Caco-2 (cell line): Measurements from ENCODE around the gene AP1AR. TPM values are rescaled to one million over a fixed set of nuclear protein-coding genes. Genes with fewer than 3 reads are reported as not detected.

Experiments used
- BruUV-seq: library from RNA; stranded (reverse); fragments of 400-500 nt; replicated peaks from 2 replicates; lab custom pipeline; 2021; lab: Mats Ljungman, UMichigan
- CTCF ChIA-PET: fragments of 300-600 bp; sonication (Branson Sonifier 250); formaldehyde crosslinking; loops from one replicate; lab custom pipeline; 2022; ENCODE audit warnings: antibody characterized with exemption; lab: Charles Lee
- POLR2A ChIA-PET: fragments of 300-600 bp; sonication (Branson Sonifier 250); formaldehyde crosslinking; loops from one replicate; lab custom pipeline; 2022; ENCODE audit warnings: antibody characterized with exemption; lab: Charles Lee
- DNase-seq, 2 experiments: peaks; one replicate each; pipeline versions ENCODE4 v3.0.0 to v3.0.0-alpha.2; 2020 to 2022
- H3K27me3 ChIP-seq: replicated peaks from 2 replicates; pipeline ENCODE4 v1.6.0; 2011; ENCODE audit warnings: low read length; ENCODE audit not compliant: control insufficient read depth, insufficient read depth
- H3K36me3 ChIP-seq: 2 replicates; pipeline ENCODE4 v1.5.1; 2011; ENCODE audit warnings: low read length; ENCODE audit not compliant: control insufficient read depth, insufficient read depth
- H3K4me1 ChIP-seq: fragments of 250-450 bp; sonication (Bioruptor Pico); 2 replicates; pipeline ENCODE4 v1.5.1; 2020; ENCODE audit warnings: mild to moderate bottlenecking
- H3K4me3 ChIP-seq: 2 replicates; pipeline ENCODE4 v1.5.1; 2011; ENCODE audit warnings: low read depth, mild to moderate bottlenecking, control low read depth, low read length
- H3K9me3 ChIP-seq: fragments of 250-450 bp; sonication (Bioruptor Pico); 2 replicates; pipeline ENCODE4 v1.5.1; 2020; ENCODE audit warnings: mild to moderate bottlenecking, moderate library complexity
- H3K27ac Mint-ChIP-seq: one replicate; pipeline ENCODE4 v1.8.0; 2022; ENCODE audit warnings: mixed read lengths; ENCODE audit not compliant: unreplicated experiment
- H3K27me3 Mint-ChIP-seq: one replicate; pipeline ENCODE4 v1.8.0; 2022; ENCODE audit warnings: mixed read lengths; ENCODE audit not compliant: insufficient read depth, unreplicated experiment
- H3K36me3 Mint-ChIP-seq: one replicate; pipeline ENCODE4 v1.8.0; 2022; ENCODE audit warnings: mild to moderate bottlenecking, mixed read lengths; ENCODE audit not compliant: insufficient read depth, unreplicated experiment
- H3K4me1 Mint-ChIP-seq: one replicate; pipeline ENCODE4 v1.8.0; 2022; ENCODE audit warnings: low read depth, mixed read lengths; ENCODE audit not compliant: unreplicated experiment
- H3K4me3 Mint-ChIP-seq: one replicate; pipeline ENCODE4 v1.8.0; 2022; ENCODE audit warnings: mild to moderate bottlenecking, moderate library complexity, mixed read lengths; ENCODE audit not compliant: unreplicated experiment
- H3K9me3 Mint-ChIP-seq: one replicate; pipeline ENCODE4 v1.8.0; 2022; ENCODE audit warnings: mixed read lengths; ENCODE audit not compliant: unreplicated experiment
- CTCF ChIP-seq, 2 experiments: fragments of 200-600 bp in 1 of 2; IDR thresholded peaks; 1 replicate in 1 of 2; 2 replicates in 1 of 2; pipeline versions ENCODE4 v1.5.1 to v1.8.0; 2011 to 2022; ENCODE audit warnings: antibody characterized with exemption in 1 of 2, control low read depth in 1 of 2, inconsistent platforms in 1 of 2, low read depth in 1 of 2, low read length in 1 of 2, mild to moderate bottlenecking in 1 of 2, moderate library complexity in 1 of 2; ENCODE audit not compliant: insufficient read depth in 1 of 2, severe bottlenecking in 1 of 2, unreplicated experiment in 1 of 2
- intact Hi-C: fragments of 100-400 bp; cut with micrococcal nuclease; formaldehyde crosslinking; loops from one replicate; pipeline ENCODE4 v1.10.0; 2022; ENCODE audit not compliant: unreplicated experiment
- total RNA-seq: library from RNA; stranded (reverse); gene quantifications from 2 replicates; pipeline ENCODE4 v1.2.3, GENCODE V29; 2022

Gene AP1AR
- total RNA-seq, 1 experiment from 2014 or later: 24.0 TPM

GRCh38 chr4:112238833-112239232 lies 7.2 kb downstream of the AP1AR start:
- Mint-ChIP-seq H3K27ac (no peak overlapping the region), H3K36me3 (no peaks in the 10 kb centered on the region), H3K4me3 (no peak overlapping the region), H3K27me3 (no peaks in the 10 kb centered on the region), H3K9me3 (no peaks in the 10 kb centered on the region), H3K4me1 (peaks cover 15% of the 10 kb centered on the region)
- intact Hi-C loops: no loop called here
- H3K36me3 ChIP-seq: no peaks in the 10 kb centered on the region
- no peaks in the 10 kb centered on the region for H3K27me3 ChIP-seq
- DNase-seq: no peak
- no TSS peak for BruUV-seq
- ChIA-PET CTCF (no interaction called here), POLR2A (no interaction called here)
- TF ChIP-seq CTCF (IDR thresholded peaks at IDR 0.05; ENCODE audit: insufficient read depth in 1 of 2, low read depth in 1 of 2, low read length in 1 of 2, severe bottlenecking in 1 of 2, unreplicated experiment in 1 of 2): no peak
- no peak overlapping the region for H3K4me3 ChIP-seq
- no peaks in the 10 kb centered on the region for H3K4me1 ChIP-seq
- no peaks in the 10 kb centered on the region for H3K9me3 ChIP-seq

GRCh38 chr4:112245383-112245782 lies 13.8 kb downstream of the AP1AR start:
- H3K36me3 Mint-ChIP-seq: no peaks in the 10 kb centered on the region
- H3K27ac Mint-ChIP-seq: no peak overlapping the region
- Histone ChIP-seq H3K4me1 (no peaks in the 10 kb centered on the region; the same call in 1 of the 2 replicates), H3K9me3 (no peaks in the 10 kb centered on the region), H3K27me3 (no peaks in the 10 kb centered on the region), H3K36me3 (no peaks in the 10 kb centered on the region), H3K4me3 (no peak overlapping the region)
- H3K4me1 Mint-ChIP-seq: peaks cover 7% of the 10 kb centered on the region
- no TSS peak for BruUV-seq
- POLR2A ChIA-PET: no interaction called here
- no peak for TF ChIP-seq CTCF (IDR thresholded peaks at IDR 0.05; ENCODE audit: insufficient read depth in 1 of 2, low read depth in 1 of 2, low read length in 1 of 2, severe bottlenecking in 1 of 2, unreplicated experiment in 1 of 2)
- intact Hi-C loops: no loop called here
- H3K9me3 Mint-ChIP-seq: no peaks in the 10 kb centered on the region
- CTCF ChIA-PET: no interaction called here
- H3K4me3 Mint-ChIP-seq: no peak overlapping the region
- no peak for DNase-seq
- no peaks in the 10 kb centered on the region for H3K27me3 Mint-ChIP-seq

GRCh38 chr4:112247021-112247420 lies 15.4 kb downstream of the AP1AR start:
- no peak overlapping the region for H3K4me3 Mint-ChIP-seq
- CTCF ChIA-PET: no interaction called here
- H3K36me3 ChIP-seq: no peaks in the 10 kb centered on the region
- H3K4me3 ChIP-seq: no peak overlapping the region
- BruUV-seq: no TSS peak
- H3K9me3 ChIP-seq: no peaks in the 10 kb centered on the region
- no peak for DNase-seq
- POLR2A ChIA-PET: no interaction called here
- intact Hi-C loops: no loop called here
- no peaks in the 10 kb centered on the region for H3K27me3 ChIP-seq
- H3K4me1 ChIP-seq: no peaks in the 10 kb centered on the region; the same call in 1 of the 2 replicates
- no peaks in the 10 kb centered on the region for H3K27me3 Mint-ChIP-seq
- H3K4me1 Mint-ChIP-seq: peaks cover 7% of the 10 kb centered on the region
- H3K9me3 Mint-ChIP-seq: no peaks in the 10 kb centered on the region
- H3K27ac Mint-ChIP-seq: no peak overlapping the region
- TF ChIP-seq CTCF (IDR thresholded peaks at IDR 0.05; ENCODE audit: insufficient read depth in 1 of 2, low read depth in 1 of 2, low read length in 1 of 2, severe bottlenecking in 1 of 2, unreplicated experiment in 1 of 2): no peak
- no peaks in the 10 kb centered on the region for H3K36me3 Mint-ChIP-seq
